Measurements from ENCODE around the gene KLHDC8B. TPM values are rescaled to one million over a fixed set of nuclear protein-coding genes. Genes with fewer than 3 reads are reported as not detected.

The KLHDC8B gene
- total RNA-seq, 1 donor from 2014 or later, result 16.5 TPM

DNA sequence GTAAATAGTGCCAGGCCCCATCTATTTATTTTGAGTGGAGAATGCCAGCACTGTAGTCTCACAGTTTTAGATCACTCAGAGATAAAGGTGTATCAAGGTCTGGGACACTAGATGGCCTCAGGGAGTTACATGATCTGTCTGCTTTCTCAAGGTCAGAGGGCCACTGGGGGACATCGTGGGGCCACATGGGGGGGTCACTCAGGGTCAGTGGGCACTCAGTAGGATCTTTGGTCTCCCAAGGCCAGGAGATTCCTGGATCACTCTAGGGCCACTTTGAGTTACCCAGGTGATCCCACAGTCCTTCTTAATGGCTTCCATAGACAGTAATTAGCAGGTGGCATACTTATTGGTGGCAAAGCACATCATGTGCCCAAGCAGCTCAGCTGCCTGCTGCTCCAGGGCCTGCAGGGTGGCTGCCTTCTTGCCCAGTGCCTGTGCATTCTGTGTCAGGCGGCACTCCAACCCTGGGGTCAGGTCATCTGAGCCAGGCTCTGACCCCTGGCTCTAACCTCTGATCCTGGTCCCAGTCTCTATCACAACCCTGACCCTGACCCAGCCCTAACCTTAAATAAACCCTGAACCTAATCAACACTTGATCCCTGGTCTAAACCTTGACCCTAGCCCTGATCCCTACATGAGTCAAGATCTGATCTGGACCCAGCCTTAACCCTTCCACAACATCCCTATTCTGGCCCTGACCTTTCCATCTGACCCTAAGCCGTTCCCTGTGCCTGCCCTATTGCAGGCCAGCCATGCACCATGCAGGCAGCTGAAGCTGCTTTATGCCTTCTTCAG lies 36.7 kb upstream of the KLHDC8B start:
- TF ChIP-seq, protein P1, sequence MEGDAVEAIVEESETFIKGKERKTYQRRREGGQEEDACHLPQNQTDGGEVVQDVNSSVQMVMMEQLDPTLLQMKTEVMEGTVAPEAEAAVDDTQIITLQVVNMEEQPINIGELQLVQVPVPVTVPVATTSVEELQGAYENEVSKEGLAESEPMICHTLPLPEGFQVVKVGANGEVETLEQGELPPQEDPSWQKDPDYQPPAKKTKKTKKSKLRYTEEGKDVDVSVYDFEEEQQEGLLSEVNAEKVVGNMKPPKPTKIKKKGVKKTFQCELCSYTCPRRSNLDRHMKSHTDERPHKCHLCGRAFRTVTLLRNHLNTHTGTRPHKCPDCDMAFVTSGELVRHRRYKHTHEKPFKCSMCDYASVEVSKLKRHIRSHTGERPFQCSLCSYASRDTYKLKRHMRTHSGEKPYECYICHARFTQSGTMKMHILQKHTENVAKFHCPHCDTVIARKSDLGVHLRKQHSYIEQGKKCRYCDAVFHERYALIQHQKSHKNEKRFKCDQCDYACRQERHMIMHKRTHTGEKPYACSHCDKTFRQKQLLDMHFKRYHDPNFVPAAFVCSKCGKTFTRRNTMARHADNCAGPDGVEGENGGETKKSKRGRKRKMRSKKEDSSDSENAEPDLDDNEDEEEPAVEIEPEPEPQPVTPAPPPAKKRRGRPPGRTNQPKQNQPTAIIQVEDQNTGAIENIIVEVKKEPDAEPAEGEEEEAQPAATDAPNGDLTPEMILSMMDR (conservative IDR thresholded peaks at IDR 0.05; ENCODE audit: low read depth, low read length), result peak; percentile 13
- DNase-seq (ENCODE audit: low read depth), result no peak
- no peak overlapping the region for H3K4me3 ChIP-seq (ENCODE audit: low read depth, low read length)

DNA sequence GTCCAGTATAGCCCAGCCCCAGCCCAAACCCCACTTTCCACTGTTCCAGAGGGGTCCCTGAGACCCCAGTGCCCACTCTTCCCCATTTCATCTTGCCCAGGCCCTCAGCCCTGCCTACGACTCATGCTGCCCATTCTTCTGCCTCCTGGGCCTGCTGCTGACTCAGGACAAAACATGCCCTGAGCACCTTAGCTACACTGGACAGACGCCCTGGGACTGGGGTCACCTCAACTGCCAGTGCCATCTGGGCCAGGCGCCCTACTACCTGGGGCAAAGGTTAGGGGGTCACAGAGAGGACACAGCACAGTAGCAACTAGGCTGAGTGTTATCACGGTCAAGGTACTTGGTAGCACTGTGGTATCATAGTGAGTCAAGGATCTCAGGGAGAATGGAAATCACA lies 35.9 kb upstream of the KLHDC8B start:
- no peak overlapping the region for H3K4me3 ChIP-seq (ENCODE audit: low read depth, low read length)
- DNase-seq (ENCODE audit: low read depth), result no peak

DNA sequence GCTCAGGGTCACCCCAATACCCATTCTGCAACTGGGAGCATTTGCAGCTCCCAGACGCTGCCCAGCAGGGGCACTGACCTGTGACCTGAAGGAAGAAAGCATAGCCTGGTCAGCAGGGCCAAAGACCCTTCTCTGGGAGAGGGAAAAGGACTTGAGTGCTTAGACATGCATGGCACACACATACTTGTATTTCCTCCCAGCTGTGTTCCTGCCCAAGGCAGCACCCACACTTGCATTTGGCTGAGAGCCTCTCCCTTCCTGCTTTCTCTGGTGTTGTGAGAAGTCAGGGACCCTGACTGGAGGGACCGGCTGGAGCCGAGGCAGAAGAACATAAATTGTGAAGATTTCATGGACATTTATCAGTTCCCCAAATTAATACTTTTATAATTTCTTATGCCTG lies 31.3 kb upstream of the KLHDC8B start:
- no peak overlapping the region for H3K4me3 ChIP-seq (ENCODE audit: low read depth, low read length)
- TF ChIP-seq, protein P1 (conservative IDR thresholded peaks at IDR 0.05; ENCODE audit: low read depth, low read length), result no peak
- DNase-seq (ENCODE audit: low read depth), result no peak

More for the DNA sequence above, 35.9 kb upstream of the KLHDC8B start:
- TF ChIP-seq, protein P1 (conservative IDR thresholded peaks at IDR 0.05; ENCODE audit: low read depth, low read length), result no peak

DNA sequence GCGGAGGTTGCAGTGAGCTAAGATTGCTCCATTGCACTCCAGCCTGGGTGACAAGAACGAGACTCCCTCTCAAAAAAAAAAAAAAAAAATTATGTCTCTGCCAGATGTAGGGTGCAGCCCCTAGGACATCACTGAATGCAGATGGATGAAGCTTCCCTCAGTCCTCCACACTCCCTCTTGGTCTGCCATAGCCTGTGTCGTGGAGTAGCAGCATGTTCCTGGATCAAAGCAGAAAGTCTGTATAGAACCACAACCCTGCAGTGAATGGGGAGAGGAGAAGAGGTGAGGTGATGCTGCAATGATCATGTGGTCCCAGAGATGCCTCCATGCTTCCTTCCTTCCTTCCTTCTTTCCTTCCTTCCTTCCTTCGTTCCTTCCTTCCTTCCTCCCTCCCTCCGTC lies 23.2 kb upstream of the KLHDC8B start:
- TF ChIP-seq, protein P1 (conservative IDR thresholded peaks at IDR 0.05; ENCODE audit: low read depth, low read length), result no peak
- no peak overlapping the region for H3K4me3 ChIP-seq (ENCODE audit: low read depth, low read length)
- no peak for DNase-seq (ENCODE audit: low read depth)

DNA sequence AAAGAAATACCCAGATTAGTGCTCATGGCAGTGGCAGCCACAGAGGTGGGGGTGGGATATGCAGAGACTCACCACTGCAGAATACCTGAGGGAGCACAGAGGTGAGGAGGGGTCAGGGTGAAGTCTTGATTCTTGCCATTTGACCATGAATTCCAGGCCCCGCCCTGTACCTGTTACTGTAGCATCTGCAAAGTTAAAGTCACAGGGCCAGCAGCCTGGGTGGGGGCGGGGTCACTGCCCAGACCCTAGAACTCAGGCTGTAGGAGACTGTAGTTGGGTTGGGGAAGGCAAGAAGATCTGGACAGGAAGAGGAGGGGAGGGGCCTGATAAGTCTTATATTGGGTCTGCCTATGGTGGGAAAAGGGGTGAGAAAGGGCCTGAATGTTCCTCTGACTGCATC lies 19.8 kb upstream of the KLHDC8B start:
- TF ChIP-seq, protein P1 (conservative IDR thresholded peaks at IDR 0.05; ENCODE audit: low read depth, low read length), result no peak
- no peak for DNase-seq (ENCODE audit: low read depth)
- no peak overlapping the region for H3K4me3 ChIP-seq (ENCODE audit: low read depth, low read length)

DNA sequence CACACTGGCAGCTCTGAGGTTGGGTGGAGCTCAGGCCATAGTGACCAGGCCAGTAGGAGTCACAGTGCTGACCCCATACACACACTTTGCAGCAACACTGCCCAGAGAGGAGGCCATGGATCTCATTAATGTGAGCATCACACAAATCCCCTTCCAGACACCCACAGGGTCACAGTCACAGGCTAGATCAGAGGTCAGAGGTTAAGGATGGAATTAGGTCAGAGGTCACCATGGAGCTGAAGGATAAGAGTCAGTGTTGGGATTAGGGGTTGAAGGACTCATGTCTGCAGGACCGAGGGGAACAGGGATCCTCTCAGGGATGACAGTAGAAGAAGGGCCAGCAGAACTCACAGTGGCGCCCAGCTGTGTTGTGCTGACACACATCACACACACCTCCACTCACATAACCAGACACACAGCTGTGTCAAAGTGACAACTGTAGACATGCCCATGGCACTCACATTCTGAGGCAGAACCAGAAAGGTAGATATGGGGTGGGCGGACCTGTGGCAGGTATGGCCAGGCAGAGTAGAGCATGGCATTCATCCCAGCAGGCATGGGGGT lies 18.0 kb upstream of the KLHDC8B start:
- H3K4me3 ChIP-seq (ENCODE audit: low read depth, low read length), result no peak overlapping the region
- TF ChIP-seq, protein P1 (conservative IDR thresholded peaks at IDR 0.05; ENCODE audit: low read depth, low read length), result no peak
- DNase-seq (ENCODE audit: low read depth), result no peak

DNA sequence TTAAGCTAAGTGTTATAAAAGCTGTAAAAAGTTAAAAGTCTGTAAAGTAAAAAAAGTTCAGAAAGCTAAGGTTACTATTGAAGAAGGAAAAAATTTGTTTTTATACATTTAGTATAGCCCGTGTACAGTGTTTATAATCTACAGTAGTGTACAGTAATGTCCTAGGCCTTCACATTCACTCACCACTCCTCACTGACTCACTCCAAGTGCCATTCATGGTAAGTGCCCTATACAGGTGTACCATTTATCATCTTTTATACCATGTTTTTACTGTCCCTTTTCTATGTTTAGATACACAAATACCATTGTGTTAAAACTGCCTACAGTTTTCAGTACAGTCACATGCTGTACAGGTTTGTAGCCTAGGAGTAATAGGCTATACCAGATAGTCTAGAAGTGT lies 14.1 kb upstream of the KLHDC8B start:
- DNase-seq (ENCODE audit: low read depth), result no peak
- H3K4me3 ChIP-seq (ENCODE audit: low read depth, low read length), result no peak overlapping the region
- TF ChIP-seq, protein P1 (conservative IDR thresholded peaks at IDR 0.05; ENCODE audit: low read depth, low read length), result no peak
